H9 (cell line): ENCODE data around the gene RUNX1. TPM values are rescaled to one million over a fixed set of nuclear protein-coding genes. Genes with fewer than 3 reads are reported as not detected.

Experiments
- DNase-seq: peaks from one replicate; pipeline ENCODE4 v3.0.0-alpha.2; 2017
- H2AFZ ChIP-seq: one replicate; pipeline ENCODE4 v1.6.1; 2013; ENCODE audit warnings: mild to moderate bottlenecking, low read length, control low read depth, moderate library complexity
- H2AK5ac ChIP-seq: 2 replicates; pipeline ENCODE4 v1.6.1; 2013; ENCODE audit warnings: low read length, control low read depth, mixed read lengths; ENCODE audit not compliant: insufficient read length
- H2BK120ac ChIP-seq: one replicate; pipeline ENCODE4 v1.6.1; 2013; ENCODE audit warnings: low read depth, mild to moderate bottlenecking, low read length, control low read depth, inconsistent platforms; ENCODE audit not compliant: poor library complexity, severe bottlenecking
- H2BK12ac ChIP-seq: 2 replicates; pipeline ENCODE4 v1.6.1; 2013; ENCODE audit warnings: low read length, control low read depth, mixed read lengths, low read depth; ENCODE audit not compliant: insufficient read length
- H2BK15ac ChIP-seq: 2 replicates; pipeline ENCODE4 v1.6.1; 2013; ENCODE audit warnings: low read depth, low read length, control low read depth
- H2BK20ac ChIP-seq: one replicate; pipeline ENCODE4 v1.6.1; 2013; ENCODE audit warnings: low read depth, mild to moderate bottlenecking, low read length, control low read depth, inconsistent platforms; ENCODE audit not compliant: poor library complexity, severe bottlenecking
- H2BK5ac ChIP-seq: 2 replicates; pipeline ENCODE4 v1.6.1; 2013; ENCODE audit warnings: low read length, control low read depth, mixed read lengths; ENCODE audit not compliant: insufficient read length
- H3K14ac ChIP-seq: 2 replicates; pipeline ENCODE4 v1.6.1; 2013; ENCODE audit warnings: low read length, control low read depth; ENCODE audit not compliant: insufficient read depth
- H3K18ac ChIP-seq: 2 replicates; pipeline ENCODE4 v1.6.1; 2013; ENCODE audit warnings: low read depth, mild to moderate bottlenecking, mixed read lengths, low read length, control low read depth; ENCODE audit not compliant: insufficient read length
- H3K23ac ChIP-seq: 2 replicates; pipeline ENCODE4 v1.6.1; 2013; ENCODE audit warnings: low read length, control low read depth, mixed read lengths, low read depth; ENCODE audit not compliant: insufficient read length
- H3K23me2 ChIP-seq: 2 replicates; pipeline ENCODE4 v1.6.1; 2013; ENCODE audit warnings: low read depth, mild to moderate bottlenecking, mixed read lengths, low read length, control low read depth; ENCODE audit not compliant: insufficient read length, poor library complexity, severe bottlenecking
- H3K27ac ChIP-seq: 2 replicates; pipeline ENCODE4 v1.5.1; 2013; ENCODE audit warnings: low read length, control low read depth, mixed read lengths, low read depth; ENCODE audit not compliant: insufficient read length
- H3K27me3 ChIP-seq: 2 replicates; pipeline ENCODE4 v1.6.1; 2013; ENCODE audit warnings: low read length, control low read depth, inconsistent platforms; ENCODE audit not compliant: insufficient read depth
- H3K4ac ChIP-seq: 2 replicates; pipeline ENCODE4 v1.6.1; 2013; ENCODE audit warnings: low read depth, mild to moderate bottlenecking, control low read depth, inconsistent platforms, low read length, moderate library complexity
- H3K4me1 ChIP-seq: 2 replicates; pipeline ENCODE4 v1.6.1; 2013; ENCODE audit warnings: low read length, control low read depth, inconsistent platforms; ENCODE audit not compliant: insufficient read depth
- H3K4me2 ChIP-seq: 2 replicates; pipeline ENCODE4 v1.6.1; 2013; ENCODE audit warnings: low read length, control low read depth, mixed read lengths; ENCODE audit not compliant: insufficient read length, insufficient read depth
- H3K56ac ChIP-seq: 2 replicates; pipeline ENCODE4 v1.6.1; 2013; ENCODE audit warnings: low read depth, mild to moderate bottlenecking, mixed read lengths, low read length, control low read depth; ENCODE audit not compliant: insufficient read length
- H3K79me1 ChIP-seq: 2 replicates; pipeline ENCODE4 v1.6.1; 2013; ENCODE audit warnings: low read depth, mild to moderate bottlenecking, moderate library complexity, low read length, control low read depth, inconsistent platforms; ENCODE audit not compliant: insufficient read depth, poor library complexity, severe bottlenecking
- H3K79me2 ChIP-seq: 2 replicates; pipeline ENCODE4 v1.6.1; 2013; ENCODE audit warnings: low read length, control low read depth, inconsistent platforms; ENCODE audit not compliant: insufficient read depth
- H3K9ac ChIP-seq: 2 replicates; pipeline ENCODE4 v1.6.1; 2013; ENCODE audit warnings: low read length, control low read depth, mixed read lengths; ENCODE audit not compliant: insufficient read length; ENCODE audit errors: extremely low read depth
- H3K9me3 ChIP-seq: one replicate; pipeline ENCODE4 v1.6.1; 2013; ENCODE audit warnings: low read depth, low read length, inconsistent platforms; ENCODE audit not compliant: control insufficient read depth
- H3T11ph ChIP-seq: one replicate; pipeline ENCODE4 v1.6.1; 2013; ENCODE audit warnings: mild to moderate bottlenecking, low read length, control low read depth, inconsistent platforms
- H4K20me1 ChIP-seq: one replicate; pipeline ENCODE4 v1.6.1; 2013; ENCODE audit not compliant: control insufficient read depth, insufficient read length, insufficient read depth
- H4K5ac ChIP-seq: 2 replicates; pipeline ENCODE4 v1.6.1; 2013; ENCODE audit warnings: low read depth, mild to moderate bottlenecking, mixed read lengths, low read length, control low read depth; ENCODE audit not compliant: insufficient read length
- H4K8ac ChIP-seq: replicated peaks from 2 replicates; pipeline ENCODE4 v1.6.1; 2013; ENCODE audit warnings: low read length, control low read depth, mixed read lengths, low read depth; ENCODE audit not compliant: insufficient read length
- H4K91ac ChIP-seq: 2 replicates; pipeline ENCODE4 v1.6.1; 2013; ENCODE audit warnings: low read depth, mild to moderate bottlenecking, moderate library complexity, mixed read lengths, low read length, control low read depth; ENCODE audit not compliant: insufficient read length
- H3K27ac Mint-ChIP-seq, 3 experiments: 2 replicates in 2 of 3; 3 replicates in 1 of 3; pipeline ENCODE4 v1.8.0; 2020 to 2021; ENCODE audit warnings: mixed read lengths in 3 of 3, mild to moderate bottlenecking in 1 of 3, moderate library complexity in 1 of 3
- H3K27me3 Mint-ChIP-seq: 2 replicates; pipeline ENCODE4 v1.8.0; 2021; ENCODE audit warnings: low read depth, mild to moderate bottlenecking, moderate library complexity, mixed read lengths
- H3K36me3 Mint-ChIP-seq, 3 experiments: 2 replicates in 2 of 3; 3 replicates in 1 of 3; pipeline ENCODE4 v1.8.0; 2020 to 2021; ENCODE audit warnings: low read depth in 3 of 3, mixed read lengths in 3 of 3; ENCODE audit not compliant: insufficient read depth in 1 of 3
- H3K4me1 Mint-ChIP-seq, 2 experiments: 2 replicates each; pipeline ENCODE4 v1.8.0; 2020; ENCODE audit warnings: mixed read lengths in 2 of 2
- H3K4me3 Mint-ChIP-seq, 2 experiments: 2 replicates in 1 of 2; 3 replicates in 1 of 2; pipeline ENCODE4 v1.8.0; 2020 to 2021; ENCODE audit warnings: mild to moderate bottlenecking in 2 of 2, mixed read lengths in 2 of 2, moderate library complexity in 1 of 2
- H3K9me3 Mint-ChIP-seq, 2 experiments: 2 replicates in 1 of 2; 3 replicates in 1 of 2; pipeline ENCODE4 v1.8.0; 2020; ENCODE audit warnings: mild to moderate bottlenecking in 2 of 2, mixed read lengths in 2 of 2, moderate library complexity in 1 of 2
- WGBS: extraction: QIAGEN DNeasy Blood & Tissue Kit; methylation state at CpG from one replicate; pipeline ENCODE4 v1.1.7; 2013; ENCODE audit warnings: missing lambda C conversion rate, low lambda C conversion rate, mixed read lengths; ENCODE audit not compliant: insufficient read length; ENCODE audit errors: extremely low coverage; 5-methylcytosine and 5-hydroxymethylcytosine counted together
- total RNA-seq: library from RNA; stranded (reverse); gene quantifications from 2 replicates; pipeline ENCODE4 v1.2.1, GENCODE V29; 2021
- TF ChIP-seq, protein P1 (sequence below): fragments of 200-600 bp; sonication (generic); conservative IDR thresholded peaks from 3 replicates; pipeline ENCODE4 v1.8.0; 2021; ENCODE audit warnings: antibody characterized with exemption, mild to moderate bottlenecking

The RUNX1 gene
- total RNA-seq, 1 experiment from 2014 or later = 0.72 TPM

DNA sequence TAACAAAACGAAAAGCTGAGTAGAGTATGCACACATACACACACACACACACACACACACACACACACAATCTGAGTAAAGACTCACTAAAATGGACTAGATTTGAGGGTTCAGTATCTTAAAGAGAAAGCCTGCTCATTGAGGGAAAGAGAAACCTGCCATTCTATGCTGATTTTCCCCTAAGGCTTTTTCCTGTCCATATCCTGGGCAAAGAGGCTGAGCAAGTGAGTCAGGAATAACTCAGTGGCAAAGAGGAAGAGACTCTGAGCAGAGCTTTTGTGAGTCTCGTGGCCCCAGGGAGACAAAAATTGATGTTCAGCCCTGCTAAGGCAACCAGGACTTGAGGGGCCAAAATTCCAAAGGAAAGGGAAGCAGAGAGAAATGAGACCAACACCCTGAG lies 37.3 kb upstream of the RUNX1 start:
- no peaks in the 10 kb centered on the region for H3K27me3 ChIP-seq

More for the DNA sequence above, 37.3 kb upstream of the RUNX1 start:
- Histone ChIP-seq H2AFZ (no peak overlapping the region), H2BK15ac (no peak overlapping the region), H3K79me1 (no peaks in the 10 kb centered on the region), H3K4ac (no peak overlapping the region), H3K4me1 (no peaks in the 10 kb centered on the region), H3K4me2 (no peak overlapping the region), H2BK12ac (no peak overlapping the region), H2BK120ac (no peak overlapping the region), H3K79me2 (no peaks in the 10 kb centered on the region), H4K20me1 (no peaks in the 10 kb centered on the region), H4K5ac (no peak overlapping the region), H3K18ac (no peak overlapping the region), H2AK5ac (no peak overlapping the region), H3T11ph (no peak overlapping the region), H3K56ac (no peak overlapping the region), H3K23me2 (no peaks in the 10 kb centered on the region), H3K27ac (no peak overlapping the region), H4K8ac (no peak overlapping the region), H3K9me3 (no peaks in the 10 kb centered on the region), H2BK5ac (no peak overlapping the region), H3K9ac (no peak overlapping the region), H2BK20ac (no peak overlapping the region), H4K91ac (no peak overlapping the region), H3K14ac (no peak overlapping the region), H3K23ac (no peak overlapping the region)
- no peak overlapping the region for H3K27ac Mint-ChIP-seq
- peaks cover 0 to 6% (median 2%) of the 10 kb centered on the region in 3 experiments; a peak in 3 of 7 replicates for H3K36me3 Mint-ChIP-seq
- WGBS = no CpG with 5 or more reads among the region's 2 CpGs
- TF ChIP-seq, protein P1, sequence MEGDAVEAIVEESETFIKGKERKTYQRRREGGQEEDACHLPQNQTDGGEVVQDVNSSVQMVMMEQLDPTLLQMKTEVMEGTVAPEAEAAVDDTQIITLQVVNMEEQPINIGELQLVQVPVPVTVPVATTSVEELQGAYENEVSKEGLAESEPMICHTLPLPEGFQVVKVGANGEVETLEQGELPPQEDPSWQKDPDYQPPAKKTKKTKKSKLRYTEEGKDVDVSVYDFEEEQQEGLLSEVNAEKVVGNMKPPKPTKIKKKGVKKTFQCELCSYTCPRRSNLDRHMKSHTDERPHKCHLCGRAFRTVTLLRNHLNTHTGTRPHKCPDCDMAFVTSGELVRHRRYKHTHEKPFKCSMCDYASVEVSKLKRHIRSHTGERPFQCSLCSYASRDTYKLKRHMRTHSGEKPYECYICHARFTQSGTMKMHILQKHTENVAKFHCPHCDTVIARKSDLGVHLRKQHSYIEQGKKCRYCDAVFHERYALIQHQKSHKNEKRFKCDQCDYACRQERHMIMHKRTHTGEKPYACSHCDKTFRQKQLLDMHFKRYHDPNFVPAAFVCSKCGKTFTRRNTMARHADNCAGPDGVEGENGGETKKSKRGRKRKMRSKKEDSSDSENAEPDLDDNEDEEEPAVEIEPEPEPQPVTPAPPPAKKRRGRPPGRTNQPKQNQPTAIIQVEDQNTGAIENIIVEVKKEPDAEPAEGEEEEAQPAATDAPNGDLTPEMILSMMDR = no peak
- no peak overlapping the region for H3K4me3 Mint-ChIP-seq
- peaks cover 9 to 11% of the 10 kb centered on the region in 2 experiments; a peak in 4 of 5 replicates for H3K9me3 Mint-ChIP-seq
- no peak for DNase-seq
- no peaks in the 10 kb centered on the region; the same call in none of the 2 replicates for H3K27me3 Mint-ChIP-seq
- H3K4me1 Mint-ChIP-seq = no peaks in the 10 kb centered on the region
